Measurements from ENCODE around the gene CCDC141.

CCDC141 gene

GRCh38 chr2:178962805-178963433, 87.0 kb downstream of the CCDC141 start:
- no peak for DNase-seq

- no peak for DNase-seq
These were observed 87.8 kb downstream of the CCDC141 start for GRCh38 chr2:178962152-178962551.

GRCh38 chr2:178954049-178954448, 95.9 kb downstream of the CCDC141 start:
- no peak for DNase-seq

- no peak for DNase-seq
These were observed 98.5 kb downstream of the CCDC141 start for GRCh38 chr2:178951266-178952006.

GRCh38 chr2:178949584-178949983, 100.4 kb downstream of the CCDC141 start:
- no peak for DNase-seq

- no peak for DNase-seq
These were observed 100.8 kb downstream of the CCDC141 start for GRCh38 chr2:178949151-178949550.

GRCh38 chr2:178947006-178947405, 102.9 kb downstream of the CCDC141 start:
- no peak for DNase-seq

GRCh38 chr2:178946494-178946893, 103.4 kb downstream of the CCDC141 start:
- no peak for DNase-seq

- DNase-seq = no peak
These were observed 106.2 kb downstream of the CCDC141 start for GRCh38 chr2:178943745-178944144.

GRCh38 chr2:178934571-178934970, 115.4 kb downstream of the CCDC141 start:
- no peak for DNase-seq

- no peak for DNase-seq
These were observed 116.4 kb downstream of the CCDC141 start for GRCh38 chr2:178933493-178933892.

- DNase-seq = no peak
These were observed 121.9 kb downstream of the CCDC141 start for GRCh38 chr2:178928077-178928476.

- no peak for DNase-seq
These were observed 122.8 kb downstream of the CCDC141 start for GRCh38 chr2:178927173-178927572.

- DNase-seq = no peak
These were observed 125.1 kb downstream of the CCDC141 start for GRCh38 chr2:178924817-178925216.

GRCh38 chr2:178923546-178923945, 126.4 kb downstream of the CCDC141 start:
- DNase-seq = no peak

GRCh38 chr2:178920916-178921513, 128.9 kb downstream of the CCDC141 start:
- DNase-seq = no peak

- no peak for DNase-seq
These were observed 132.4 kb downstream of the CCDC141 start for GRCh38 chr2:178917555-178917954.

- no peak for DNase-seq
These were observed 134.3 kb downstream of the CCDC141 start for GRCh38 chr2:178915423-178916173.

- DNase-seq = peak; percentile 83
These were observed 135.6 kb downstream of the CCDC141 start for GRCh38 chr2:178914259-178914849.

GRCh38 chr2:178913049-178913441, 136.9 kb downstream of the CCDC141 start:
- no peak for DNase-seq

GRCh38 chr2:178912416-178913048, 137.4 kb downstream of the CCDC141 start:
- DNase-seq = no peak

- DNase-seq = no peak
These were observed 138.9 kb downstream of the CCDC141 start for GRCh38 chr2:178911039-178911438.

- DNase-seq = no peak
These were observed 139.9 kb downstream of the CCDC141 start for GRCh38 chr2:178910005-178910404.
